HepG2 (cell line): ENCODE data around the gene GGA3. TPM values are rescaled to one million over a fixed set of nuclear protein-coding genes. Genes with fewer than 3 reads are reported as not detected.

ENCODE experiments used
- CEBPB ChIP-seq: IDR thresholded peaks from 2 replicates; pipeline ENCODE4 v1.6.1; 2011; ENCODE audit warnings: low read depth, low read length, improper control_type of control experiment, borderline replicate concordance
- CREB3 ChIP-seq: sonication (generic); formaldehyde crosslinking; IDR thresholded peaks from 2 replicates; pipeline ENCODE4 v1.5.0; 2020; ENCODE audit warnings: missing genetic modification reagents
- ELK4 ChIP-seq: sonication (generic); formaldehyde crosslinking; IDR thresholded peaks from 2 replicates; pipeline ENCODE4 v1.9.0; 2021; ENCODE audit warnings: missing genetic modification reagents, borderline replicate concordance
- MAF1 ChIP-seq: sonication (generic); formaldehyde crosslinking; IDR thresholded peaks from 2 replicates; pipeline ENCODE4 v1.5.0; 2020; ENCODE audit warnings: missing genetic modification reagents, borderline replicate concordance
- MAFF ChIP-seq: IDR thresholded peaks from 2 replicates; pipeline ENCODE4 v1.6.1; 2011; ENCODE audit warnings: low read depth, low read length, improper control_type of control experiment
- PHF5A ChIP-seq: IDR thresholded peaks from one replicate; pipeline ENCODE4 v1.6.1; 2018; ENCODE audit warnings: low read depth, missing genetic modification reagents; ENCODE audit not compliant: unreplicated experiment
- POGZ ChIP-seq: sonication (generic); formaldehyde crosslinking; IDR thresholded peaks from 2 replicates; pipeline ENCODE4 v1.4.0; 2020; ENCODE audit warnings: mild to moderate bottlenecking, missing genetic modification reagents
- RFXAP ChIP-seq: sonication (generic); formaldehyde crosslinking; IDR thresholded peaks from 2 replicates; pipeline ENCODE4 v1.4.0; 2020; ENCODE audit warnings: missing genetic modification reagents, borderline replicate concordance
- RORA ChIP-seq: sonication (generic); formaldehyde crosslinking; IDR thresholded peaks from 2 replicates; pipeline ENCODE4 v1.5.0; 2020; ENCODE audit warnings: mild to moderate bottlenecking, missing genetic modification reagents, moderate library complexity
- SMAD1 ChIP-seq: sonication (generic); formaldehyde crosslinking; IDR thresholded peaks from 2 replicates; pipeline ENCODE4 v1.4.0; 2020; ENCODE audit warnings: missing genetic modification reagents, low read depth, mild to moderate bottlenecking, borderline replicate concordance
- ZNF484 ChIP-seq: sonication (generic); formaldehyde crosslinking; IDR thresholded peaks from 2 replicates; pipeline ENCODE4 v1.5.1; 2020; ENCODE audit warnings: mild to moderate bottlenecking, low read depth, missing genetic modification reagents, borderline replicate concordance
- ZNF816 ChIP-seq: sonication (generic); formaldehyde crosslinking; IDR thresholded peaks from 2 replicates; pipeline ENCODE4 v1.8.0; 2022; ENCODE audit warnings: missing genetic modification reagents, mild to moderate bottlenecking, borderline replicate concordance
- polyA plus RNA-seq, 8 experiments: library from polyadenylated mRNA; depleted of rRNA in 3 of 8; stranded (reverse) in 7 of 8; unstranded in 1 of 8; fragments of >200 nt; fragmentation: Illumina TruSeq in 4 of 8; extraction: Trizol in 4 of 8; gene quantifications; 2 replicates each; pipeline versions ENCODE4 v1.2.1 to v1.2.3, GENCODE V29; 2011 to 2016; ENCODE audit warnings: low read depth in 4 of 8, missing spikeins in 1 of 8, mixed read lengths in 1 of 8; ENCODE audit not compliant: insufficient read depth in 1 of 8
- total RNA-seq, 5 experiments: library from RNA; depleted of rRNA; stranded (reverse); fragments of >200 nt; fragmentation: Illumina TruSeq; extraction: Trizol; gene quantifications; 2 replicates each; pipeline ENCODE4 v1.2.3, GENCODE V29; 2016; ENCODE audit warnings: low read depth in 1 of 5
- TF ChIP-seq, protein P1 (sequence below): fragments of 450-650 bp; IDR thresholded peaks from 2 replicates; pipeline ENCODE4 v1.6.1; 2017
- TF ChIP-seq, protein P2 (sequence below): sonication (generic); formaldehyde crosslinking; conservative IDR thresholded peaks from 2 replicates; pipeline ENCODE4 v1.8.0; 2022; ENCODE audit warnings: missing genetic modification reagents
- TF ChIP-seq, protein P3 (sequence below): IDR thresholded peaks from 2 replicates; pipeline ENCODE4 v1.6.1; 2016; ENCODE audit warnings: mild to moderate bottlenecking
- TF ChIP-seq, protein P4 (sequence below): sonication (generic); formaldehyde crosslinking; IDR thresholded peaks from 2 replicates; pipeline ENCODE4 v1.5.0; 2020; ENCODE audit warnings: mild to moderate bottlenecking, missing genetic modification reagents, borderline replicate concordance

The GGA3 gene
- total and polyA plus RNA-seq, 2 of the 13 experiments (the other 11 are each of a cell fraction or from before 2014, with no cell fraction given), result 28.4 to 43.7 TPM

DNA sequence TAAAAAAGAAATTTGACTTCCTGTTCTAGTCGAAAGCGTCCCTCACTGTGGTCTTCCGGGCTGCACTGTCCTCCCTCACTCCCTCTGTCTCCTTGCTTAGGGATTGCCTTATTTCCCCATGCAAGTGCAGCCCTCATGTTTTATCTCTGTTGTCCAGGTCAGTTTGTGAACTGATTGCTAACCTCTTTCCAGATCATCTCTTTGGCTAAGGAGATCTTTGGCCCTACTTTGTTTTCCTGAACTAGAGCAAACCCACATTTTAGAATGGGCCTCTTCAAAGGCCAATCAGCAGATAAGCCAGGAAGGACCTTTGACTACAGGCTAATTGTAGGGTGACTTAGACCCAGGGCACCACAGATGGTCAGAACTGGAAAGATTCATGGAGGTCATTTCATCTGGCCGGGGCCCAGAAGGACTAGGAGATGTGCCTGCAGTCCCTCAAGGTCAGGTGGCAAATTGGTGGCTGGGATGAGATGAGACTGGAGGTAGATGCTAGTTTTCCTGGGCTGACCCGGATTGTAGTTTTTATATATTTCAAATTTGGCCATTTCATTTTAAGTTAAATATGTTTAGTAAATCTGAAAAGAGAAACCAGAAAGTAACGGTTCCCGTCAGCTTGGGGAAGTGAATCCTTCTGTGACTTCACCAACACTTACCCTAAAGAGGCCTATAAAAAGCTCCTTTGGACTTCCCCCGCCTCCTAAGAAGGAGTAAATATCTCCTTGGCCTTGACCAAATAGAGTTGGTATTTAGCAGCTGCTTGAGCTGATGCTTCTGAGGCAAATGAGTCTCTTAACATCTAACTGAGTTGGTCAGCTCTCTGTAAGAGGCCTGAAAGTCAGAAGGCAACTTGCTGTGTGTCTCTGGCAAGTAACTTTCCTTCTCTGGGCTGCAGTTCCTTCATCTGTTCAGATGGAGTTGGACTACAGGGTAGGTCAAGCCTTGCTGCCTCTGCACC is 34.1 kb upstream of the GGA3 start (continued):
- TF ChIP-seq, protein P1, sequence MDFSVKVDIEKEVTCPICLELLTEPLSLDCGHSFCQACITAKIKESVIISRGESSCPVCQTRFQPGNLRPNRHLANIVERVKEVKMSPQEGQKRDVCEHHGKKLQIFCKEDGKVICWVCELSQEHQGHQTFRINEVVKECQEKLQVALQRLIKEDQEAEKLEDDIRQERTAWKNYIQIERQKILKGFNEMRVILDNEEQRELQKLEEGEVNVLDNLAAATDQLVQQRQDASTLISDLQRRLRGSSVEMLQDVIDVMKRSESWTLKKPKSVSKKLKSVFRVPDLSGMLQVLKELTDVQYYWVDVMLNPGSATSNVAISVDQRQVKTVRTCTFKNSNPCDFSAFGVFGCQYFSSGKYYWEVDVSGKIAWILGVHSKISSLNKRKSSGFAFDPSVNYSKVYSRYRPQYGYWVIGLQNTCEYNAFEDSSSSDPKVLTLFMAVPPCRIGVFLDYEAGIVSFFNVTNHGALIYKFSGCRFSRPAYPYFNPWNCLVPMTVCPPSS, result no peak
- TF ChIP-seq MAFF (no peak), MAF1 (CRISPR knock-in tag) (no peak), PHF5A (CRISPR knock-in tag) (no peak), ELK4 (CRISPR knock-in tag) (no peak), ZNF816 (CRISPR knock-in tag) (peak; percentile 75; the same call in 1 of the 2 replicates), RFXAP (CRISPR knock-in tag) (peak; percentile 82; the same call in 1 of the 2 replicates), CEBPB (peak; percentile 40; the same call in 1 of the 2 replicates), ZNF484 (CRISPR knock-in tag) (no peak), POGZ (CRISPR knock-in tag) (no peak; the same call in 1 of the 2 replicates), RORA (no peak), SMAD1 (CRISPR knock-in tag) (no peak; the same call in 1 of the 2 replicates), CREB3 (CRISPR knock-in tag) (no peak)
- TF ChIP-seq, protein P2, sequence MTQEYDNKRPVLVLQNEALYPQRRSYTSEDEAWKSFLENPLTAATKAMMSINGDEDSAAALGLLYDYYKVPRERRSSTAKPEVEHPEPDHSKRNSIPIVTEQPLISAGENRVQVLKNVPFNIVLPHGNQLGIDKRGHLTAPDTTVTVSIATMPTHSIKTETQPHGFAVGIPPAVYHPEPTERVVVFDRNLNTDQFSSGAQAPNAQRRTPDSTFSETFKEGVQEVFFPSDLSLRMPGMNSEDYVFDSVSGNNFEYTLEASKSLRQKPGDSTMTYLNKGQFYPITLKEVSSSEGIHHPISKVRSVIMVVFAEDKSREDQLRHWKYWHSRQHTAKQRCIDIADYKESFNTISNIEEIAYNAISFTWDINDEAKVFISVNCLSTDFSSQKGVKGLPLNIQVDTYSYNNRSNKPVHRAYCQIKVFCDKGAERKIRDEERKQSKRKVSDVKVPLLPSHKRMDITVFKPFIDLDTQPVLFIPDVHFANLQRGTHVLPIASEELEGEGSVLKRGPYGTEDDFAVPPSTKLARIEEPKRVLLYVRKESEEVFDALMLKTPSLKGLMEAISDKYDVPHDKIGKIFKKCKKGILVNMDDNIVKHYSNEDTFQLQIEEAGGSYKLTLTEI (CRISPR knock-in tag), result no peak
- TF ChIP-seq, protein P3, sequence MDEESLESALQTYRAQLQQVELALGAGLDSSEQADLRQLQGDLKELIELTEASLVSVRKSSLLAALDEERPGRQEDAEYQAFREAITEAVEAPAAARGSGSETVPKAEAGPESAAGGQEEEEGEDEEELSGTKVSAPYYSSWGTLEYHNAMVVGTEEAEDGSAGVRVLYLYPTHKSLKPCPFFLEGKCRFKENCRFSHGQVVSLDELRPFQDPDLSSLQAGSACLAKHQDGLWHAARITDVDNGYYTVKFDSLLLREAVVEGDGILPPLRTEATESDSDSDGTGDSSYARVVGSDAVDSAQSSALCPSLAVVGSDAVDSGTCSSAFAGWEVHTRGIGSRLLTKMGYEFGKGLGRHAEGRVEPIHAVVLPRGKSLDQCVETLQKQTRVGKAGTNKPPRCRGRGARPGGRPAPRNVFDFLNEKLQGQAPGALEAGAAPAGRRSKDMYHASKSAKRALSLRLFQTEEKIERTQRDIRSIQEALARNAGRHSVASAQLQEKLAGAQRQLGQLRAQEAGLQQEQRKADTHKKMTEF (CRISPR knock-in tag), result peak; percentile 87
- TF ChIP-seq, protein P4, sequence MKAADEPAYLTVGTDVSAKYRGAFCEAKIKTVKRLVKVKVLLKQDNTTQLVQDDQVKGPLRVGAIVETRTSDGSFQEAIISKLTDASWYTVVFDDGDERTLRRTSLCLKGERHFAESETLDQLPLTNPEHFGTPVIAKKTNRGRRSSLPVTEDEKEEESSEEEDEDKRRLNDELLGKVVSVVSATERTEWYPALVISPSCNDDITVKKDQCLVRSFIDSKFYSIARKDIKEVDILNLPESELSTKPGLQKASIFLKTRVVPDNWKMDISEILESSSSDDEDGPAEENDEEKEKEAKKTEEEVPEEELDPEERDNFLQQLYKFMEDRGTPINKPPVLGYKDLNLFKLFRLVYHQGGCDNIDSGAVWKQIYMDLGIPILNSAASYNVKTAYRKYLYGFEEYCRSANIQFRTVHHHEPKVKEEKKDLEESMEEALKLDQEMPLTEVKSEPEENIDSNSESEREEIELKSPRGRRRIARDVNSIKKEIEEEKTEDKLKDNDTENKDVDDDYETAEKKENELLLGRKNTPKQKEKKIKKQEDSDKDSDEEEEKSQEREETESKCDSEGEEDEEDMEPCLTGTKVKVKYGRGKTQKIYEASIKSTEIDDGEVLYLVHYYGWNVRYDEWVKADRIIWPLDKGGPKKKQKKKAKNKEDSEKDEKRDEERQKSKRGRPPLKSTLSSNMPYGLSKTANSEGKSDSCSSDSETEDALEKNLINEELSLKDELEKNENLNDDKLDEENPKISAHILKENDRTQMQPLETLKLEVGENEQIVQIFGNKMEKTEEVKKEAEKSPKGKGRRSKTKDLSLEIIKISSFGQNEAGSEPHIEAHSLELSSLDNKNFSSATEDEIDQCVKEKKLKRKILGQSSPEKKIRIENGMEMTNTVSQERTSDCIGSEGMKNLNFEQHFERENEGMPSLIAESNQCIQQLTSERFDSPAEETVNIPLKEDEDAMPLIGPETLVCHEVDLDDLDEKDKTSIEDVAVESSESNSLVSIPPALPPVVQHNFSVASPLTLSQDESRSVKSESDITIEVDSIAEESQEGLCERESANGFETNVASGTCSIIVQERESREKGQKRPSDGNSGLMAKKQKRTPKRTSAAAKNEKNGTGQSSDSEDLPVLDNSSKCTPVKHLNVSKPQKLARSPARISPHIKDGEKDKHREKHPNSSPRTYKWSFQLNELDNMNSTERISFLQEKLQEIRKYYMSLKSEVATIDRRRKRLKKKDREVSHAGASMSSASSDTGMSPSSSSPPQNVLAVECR (CRISPR knock-in tag), result peak; percentile 73; the same call in 1 of the 2 replicates
